Measurements from ENCODE around the gene ZC3H13.

The ZC3H13 gene

GRCh38 chr13:46052319-46053161 is at the start of gene ZC3H13 (continued):
- TF ChIP-seq SP3 (tag by site-specific recombination; IDR thresholded peaks at IDR 0.05) (peak; percentile 67), PRDM1 (tag by site-specific recombination; IDR thresholded peaks at IDR 0.05) (peak; percentile 95), ZNF146 (tag by site-specific recombination; IDR thresholded peaks at IDR 0.05) (no peak), ZBTB6 (tag by site-specific recombination; IDR thresholded peaks at IDR 0.05) (0 out of 2 replicates have a peak, but pooled peaks have one; percentile 51), ZNF629 (tag by site-specific recombination; IDR thresholded peaks at IDR 0.05) (peak; percentile 82), ZNF558 (tag by site-specific recombination; IDR thresholded peaks at IDR 0.05) (0 out of 2 replicates have a peak, but pooled peaks have one; percentile 10), ZNF707 (tag by site-specific recombination; IDR thresholded peaks at IDR 0.05) (no peak), IKZF3 (tag by site-specific recombination; IDR thresholded peaks at IDR 0.05) (peak; percentile 96), ZBTB20 (tag by site-specific recombination; IDR thresholded peaks at IDR 0.05) (peak; percentile 92), ZBTB17 (tag by site-specific recombination; IDR thresholded peaks at IDR 0.05) (peak; percentile 13; the same call in 1 of the 2 replicates), HOXC10 (CRISPR knock-in tag; IDR thresholded peaks at IDR 0.05) (no peak), ZBTB11 (tag by site-specific recombination; conservative IDR thresholded peaks at IDR 0.05; ENCODE audit: low read depth) (peak; percentile 89), GFI1B (tag by site-specific recombination; IDR thresholded peaks at IDR 0.05) (0 out of 2 replicates have a peak, but pooled peaks have one; percentile 13), ZFP69B (tag by site-specific recombination; IDR thresholded peaks at IDR 0.05) (peak; percentile 29; the same call in 1 of the 2 replicates), ZSCAN30 (tag by site-specific recombination; IDR thresholded peaks at IDR 0.05) (peak; percentile 88), ZNF24 (tag by site-specific recombination; IDR thresholded peaks at IDR 0.05) (peak; percentile 100), ZNF10 (tag by site-specific recombination; IDR thresholded peaks at IDR 0.05) (peak; percentile 38; the same call in 1 of the 2 replicates), ZBTB8A (tag by site-specific recombination; IDR thresholded peaks at IDR 0.05) (peak; percentile 95), SP7 (tag by site-specific recombination; IDR thresholded peaks at IDR 0.05) (peak; percentile 45; the same call in 1 of the 2 replicates), ZNF600 (tag by site-specific recombination; IDR thresholded peaks at IDR 0.05) (peak; percentile 41; the same call in 1 of the 2 replicates), ZNF660 (tag by site-specific recombination; IDR thresholded peaks at IDR 0.05) (peak; percentile 44), KLF10 (tag by site-specific recombination; IDR thresholded peaks at IDR 0.05) (peak; percentile 76), ZNF501 (tag by site-specific recombination; IDR thresholded peaks at IDR 0.05) (peak; percentile 63; the same call in 1 of the 2 replicates)
- TF ChIP-seq, protein P1, sequence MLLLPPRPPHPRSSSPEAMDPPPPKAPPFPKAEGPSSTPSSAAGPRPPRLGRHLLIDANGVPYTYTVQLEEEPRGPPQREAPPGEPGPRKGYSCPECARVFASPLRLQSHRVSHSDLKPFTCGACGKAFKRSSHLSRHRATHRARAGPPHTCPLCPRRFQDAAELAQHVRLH (tag by site-specific recombination; IDR thresholded peaks at IDR 0.05), result peak; percentile 43; the same call in 1 of the 2 replicates
- TF ChIP-seq, protein P2, sequence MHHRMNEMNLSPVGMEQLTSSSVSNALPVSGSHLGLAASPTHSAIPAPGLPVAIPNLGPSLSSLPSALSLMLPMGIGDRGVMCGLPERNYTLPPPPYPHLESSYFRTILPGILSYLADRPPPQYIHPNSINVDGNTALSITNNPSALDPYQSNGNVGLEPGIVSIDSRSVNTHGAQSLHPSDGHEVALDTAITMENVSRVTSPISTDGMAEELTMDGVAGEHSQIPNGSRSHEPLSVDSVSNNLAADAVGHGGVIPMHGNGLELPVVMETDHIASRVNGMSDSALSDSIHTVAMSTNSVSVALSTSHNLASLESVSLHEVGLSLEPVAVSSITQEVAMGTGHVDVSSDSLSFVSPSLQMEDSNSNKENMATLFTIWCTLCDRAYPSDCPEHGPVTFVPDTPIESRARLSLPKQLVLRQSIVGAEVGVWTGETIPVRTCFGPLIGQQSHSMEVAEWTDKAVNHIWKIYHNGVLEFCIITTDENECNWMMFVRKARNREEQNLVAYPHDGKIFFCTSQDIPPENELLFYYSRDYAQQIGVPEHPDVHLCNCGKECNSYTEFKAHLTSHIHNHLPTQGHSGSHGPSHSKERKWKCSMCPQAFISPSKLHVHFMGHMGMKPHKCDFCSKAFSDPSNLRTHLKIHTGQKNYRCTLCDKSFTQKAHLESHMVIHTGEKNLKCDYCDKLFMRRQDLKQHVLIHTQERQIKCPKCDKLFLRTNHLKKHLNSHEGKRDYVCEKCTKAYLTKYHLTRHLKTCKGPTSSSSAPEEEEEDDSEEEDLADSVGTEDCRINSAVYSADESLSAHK (tag by site-specific recombination; IDR thresholded peaks at IDR 0.05), result no peak
- TF ChIP-seq, protein P3, sequence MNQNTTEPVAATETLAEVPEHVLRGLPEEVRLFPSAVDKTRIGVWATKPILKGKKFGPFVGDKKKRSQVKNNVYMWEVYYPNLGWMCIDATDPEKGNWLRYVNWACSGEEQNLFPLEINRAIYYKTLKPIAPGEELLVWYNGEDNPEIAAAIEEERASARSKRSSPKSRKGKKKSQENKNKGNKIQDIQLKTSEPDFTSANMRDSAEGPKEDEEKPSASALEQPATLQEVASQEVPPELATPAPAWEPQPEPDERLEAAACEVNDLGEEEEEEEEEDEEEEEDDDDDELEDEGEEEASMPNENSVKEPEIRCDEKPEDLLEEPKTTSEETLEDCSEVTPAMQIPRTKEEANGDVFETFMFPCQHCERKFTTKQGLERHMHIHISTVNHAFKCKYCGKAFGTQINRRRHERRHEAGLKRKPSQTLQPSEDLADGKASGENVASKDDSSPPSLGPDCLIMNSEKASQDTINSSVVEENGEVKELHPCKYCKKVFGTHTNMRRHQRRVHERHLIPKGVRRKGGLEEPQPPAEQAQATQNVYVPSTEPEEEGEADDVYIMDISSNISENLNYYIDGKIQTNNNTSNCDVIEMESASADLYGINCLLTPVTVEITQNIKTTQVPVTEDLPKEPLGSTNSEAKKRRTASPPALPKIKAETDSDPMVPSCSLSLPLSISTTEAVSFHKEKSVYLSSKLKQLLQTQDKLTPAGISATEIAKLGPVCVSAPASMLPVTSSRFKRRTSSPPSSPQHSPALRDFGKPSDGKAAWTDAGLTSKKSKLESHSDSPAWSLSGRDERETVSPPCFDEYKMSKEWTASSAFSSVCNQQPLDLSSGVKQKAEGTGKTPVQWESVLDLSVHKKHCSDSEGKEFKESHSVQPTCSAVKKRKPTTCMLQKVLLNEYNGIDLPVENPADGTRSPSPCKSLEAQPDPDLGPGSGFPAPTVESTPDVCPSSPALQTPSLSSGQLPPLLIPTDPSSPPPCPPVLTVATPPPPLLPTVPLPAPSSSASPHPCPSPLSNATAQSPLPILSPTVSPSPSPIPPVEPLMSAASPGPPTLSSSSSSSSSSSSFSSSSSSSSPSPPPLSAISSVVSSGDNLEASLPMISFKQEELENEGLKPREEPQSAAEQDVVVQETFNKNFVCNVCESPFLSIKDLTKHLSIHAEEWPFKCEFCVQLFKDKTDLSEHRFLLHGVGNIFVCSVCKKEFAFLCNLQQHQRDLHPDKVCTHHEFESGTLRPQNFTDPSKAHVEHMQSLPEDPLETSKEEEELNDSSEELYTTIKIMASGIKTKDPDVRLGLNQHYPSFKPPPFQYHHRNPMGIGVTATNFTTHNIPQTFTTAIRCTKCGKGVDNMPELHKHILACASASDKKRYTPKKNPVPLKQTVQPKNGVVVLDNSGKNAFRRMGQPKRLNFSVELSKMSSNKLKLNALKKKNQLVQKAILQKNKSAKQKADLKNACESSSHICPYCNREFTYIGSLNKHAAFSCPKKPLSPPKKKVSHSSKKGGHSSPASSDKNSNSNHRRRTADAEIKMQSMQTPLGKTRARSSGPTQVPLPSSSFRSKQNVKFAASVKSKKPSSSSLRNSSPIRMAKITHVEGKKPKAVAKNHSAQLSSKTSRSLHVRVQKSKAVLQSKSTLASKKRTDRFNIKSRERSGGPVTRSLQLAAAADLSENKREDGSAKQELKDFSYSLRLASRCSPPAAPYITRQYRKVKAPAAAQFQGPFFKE (tag by site-specific recombination; IDR thresholded peaks at IDR 0.05; ENCODE audit: borderline replicate concordance), result no peak
